GM12864 (cell line): ENCODE measurements around the gene ITPR1.

ENCODE experiments used
- DNase-seq: peaks from one replicate; pipeline ENCODE4 v3.0.0-alpha.2; 2011; ENCODE audit warnings: low read depth
- H3K4me3 ChIP-seq: 2 replicates; pipeline ENCODE4 v1.5.1; 2011; ENCODE audit warnings: mild to moderate bottlenecking, low read depth, low read length, control low read depth
- CTCF ChIP-seq: IDR thresholded peaks from 2 replicates; pipeline ENCODE4 v1.5.1; 2011; ENCODE audit warnings: low read depth, mild to moderate bottlenecking, moderate library complexity, low read length, control low read depth, inconsistent platforms; ENCODE audit errors: missing control alignments

The ITPR1 gene

GRCh38 chr3:4690277-4690676 lies 197.1 kb downstream of the ITPR1 start:
- no peak overlapping the region for H3K4me3 ChIP-seq
- no peak for DNase-seq
- TF ChIP-seq CTCF, result no peak

GRCh38 chr3:4693620-4694019 lies 200.5 kb downstream of the ITPR1 start:
- no peak overlapping the region for H3K4me3 ChIP-seq
- no peak for TF ChIP-seq CTCF
- peak; percentile 18 for DNase-seq

- no peak for DNase-seq
- TF ChIP-seq CTCF, result no peak
- H3K4me3 ChIP-seq, result no peak overlapping the region
Measured at GRCh38 chr3:4695846-4696245, 202.7 kb downstream of the ITPR1 start.

GRCh38 chr3:4696266-4696665 lies 203.1 kb downstream of the ITPR1 start:
- no peak for TF ChIP-seq CTCF
- DNase-seq, result no peak
- H3K4me3 ChIP-seq, result no peak overlapping the region

- DNase-seq, result no peak
- no peak overlapping the region for H3K4me3 ChIP-seq
- TF ChIP-seq CTCF, result no peak
Measured at GRCh38 chr3:4698125-4698821, 205.1 kb downstream of the ITPR1 start.

GRCh38 chr3:4703054-4703480 lies 209.9 kb downstream of the ITPR1 start:
- no peak for DNase-seq
- no peak overlapping the region for H3K4me3 ChIP-seq
- no peak for TF ChIP-seq CTCF

GRCh38 chr3:4704552-4704951 lies 211.4 kb downstream of the ITPR1 start:
- no peak overlapping the region for H3K4me3 ChIP-seq
- DNase-seq, result no peak

More at GRCh38 chr3:4704552-4704951, 211.4 kb downstream of the ITPR1 start:
- no peak for TF ChIP-seq CTCF
